Esophagus muscularis mucosa (tissue), 4 donors: Measurements from ENCODE around the gene CLDND2. TPM values are rescaled to one million over a fixed set of nuclear protein-coding genes. Genes with fewer than 3 reads are reported as not detected.

Experiments used
- DNase-seq: peaks from one replicate; pipeline ENCODE4 v3.0.0-alpha.2; 2017; ENCODE audit errors: extremely low spot score
- H3K27ac ChIP-seq, 4 donors: fragments of 200-600 bp; sonication (generic); replicated peaks in 1 of 4; 1 replicate in 3 of 4; 2 replicates in 1 of 4; pipeline ENCODE4 v1.5.1; 2016 to 2019; ENCODE audit warnings: mild to moderate bottlenecking in 1 of 4
- H3K27me3 ChIP-seq, 4 donors: fragments of 200-600 bp; sonication (generic); one replicate each; pipeline versions ENCODE4 v1.5.1 to v1.6.0; 2016 to 2019
- H3K36me3 ChIP-seq, 4 donors: fragments of 200-600 bp; sonication (generic); one replicate each; pipeline ENCODE4 v1.5.1; 2016 to 2019
- H3K4me1 ChIP-seq, 4 donors: fragments of 200-600 bp; sonication (generic); one replicate each; pipeline ENCODE4 v1.5.1; 2016 to 2019
- H3K4me3 ChIP-seq, 4 donors: fragments of 200-600 bp; sonication (generic); 1 replicate in 2 of 4; 2 replicates in 2 of 4; pipeline ENCODE4 v1.5.1; 2016 to 2019; ENCODE audit warnings: mild to moderate bottlenecking in 4 of 4, moderate library complexity in 1 of 4
- H3K9me3 ChIP-seq, 4 donors: fragments of 200-600 bp; sonication (generic); 1 replicate in 3 of 4; 2 replicates in 1 of 4; pipeline ENCODE4 v1.5.1; 2016 to 2019
- EP300 ChIP-seq: sonication (generic); formaldehyde crosslinking; IDR thresholded peaks from one replicate; pipeline ENCODE4 v1.6.1; 2017; ENCODE audit warnings: antibody characterized with exemption
- POLR2A ChIP-seq: fragments of 450-650 bp; IDR thresholded peaks from one replicate; pipeline ENCODE4 v1.6.1; 2017; ENCODE audit warnings: antibody characterized with exemption, moderate library complexity, mild to moderate bottlenecking, low read depth
- POLR2AphosphoS5 ChIP-seq, 2 donors: sonication (generic); formaldehyde crosslinking; IDR thresholded peaks; one replicate each; pipeline ENCODE4 v1.6.1; 2017; ENCODE audit warnings: antibody characterized with exemption in 2 of 2
- WGBS: methylation state at CpG from one replicate; pipeline ENCODE4 v1.1.5; 2018; 5-methylcytosine and 5-hydroxymethylcytosine counted together
- intact Hi-C: fragments of 100-400 bp; cut with DNase I; formaldehyde crosslinking; loops from one replicate; pipeline ENCODE4 v1.15.1; 2023
- total RNA-seq, 4 donors: library from RNA; depleted of rRNA; stranded (reverse); fragments of >200 nt; gene quantifications; one replicate each; pipeline versions ENCODE4 v1.1.0 to v1.2.1, GENCODE V29; 2016
- TF ChIP-seq, protein P1 (sequence below), 3 experiments: fragments of 200-600 bp in 2 of 3; fragments of 450-650 bp in 1 of 3; sonication (generic) in 2 of 3; IDR thresholded peaks; one replicate each; pipeline ENCODE4 v1.5.1; 2017 to 2019; ENCODE audit warnings: antibody characterized with exemption in 3 of 3, mild to moderate bottlenecking in 2 of 3, moderate library complexity in 1 of 3

Gene CLDND2
- total RNA-seq, 4 donors from 2014 or later, result not detected

DNA sequence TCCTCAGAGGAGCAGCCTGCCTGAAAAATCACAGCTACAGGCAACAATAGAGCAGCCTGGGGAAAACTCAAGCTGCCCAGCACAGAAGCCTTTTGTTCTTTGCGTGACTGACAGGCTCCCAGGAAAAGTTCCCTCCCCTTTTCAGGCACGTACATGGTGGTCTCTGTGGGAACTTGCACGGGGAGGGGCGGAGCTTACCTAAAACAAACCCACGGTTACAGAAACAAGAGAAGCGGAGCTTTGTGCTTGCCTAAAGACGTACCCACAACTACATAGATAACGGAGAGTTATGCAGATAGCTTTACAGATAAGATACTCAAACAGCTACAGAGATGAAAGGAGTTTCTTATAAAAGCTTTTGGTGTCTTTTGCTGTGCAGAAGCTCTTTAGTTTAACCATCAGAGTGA, 14.1 kb downstream of the CLDND2 start:
- WGBS, result 59% methylated on average over 8 of the region's 8 CpGs
- no peak for DNase-seq
- Histone ChIP-seq H3K27me3 (no peaks in the 10 kb centered on the region), H3K27ac (no peak overlapping the region), H3K4me3 (no peak overlapping the region), H3K4me1 (peaks cover 7 to 33% (median 19%) of the 10 kb centered on the region in 4 donors), H3K9me3 (no peaks in the 10 kb centered on the region), H3K36me3 (peaks cover 7 to 36% (median 33%) of the 10 kb centered on the region in 4 donors)
- intact Hi-C loops, result no loop called here
- TF ChIP-seq POLR2A (no peak), EP300 (no peak)
- TF ChIP-seq, protein P1, sequence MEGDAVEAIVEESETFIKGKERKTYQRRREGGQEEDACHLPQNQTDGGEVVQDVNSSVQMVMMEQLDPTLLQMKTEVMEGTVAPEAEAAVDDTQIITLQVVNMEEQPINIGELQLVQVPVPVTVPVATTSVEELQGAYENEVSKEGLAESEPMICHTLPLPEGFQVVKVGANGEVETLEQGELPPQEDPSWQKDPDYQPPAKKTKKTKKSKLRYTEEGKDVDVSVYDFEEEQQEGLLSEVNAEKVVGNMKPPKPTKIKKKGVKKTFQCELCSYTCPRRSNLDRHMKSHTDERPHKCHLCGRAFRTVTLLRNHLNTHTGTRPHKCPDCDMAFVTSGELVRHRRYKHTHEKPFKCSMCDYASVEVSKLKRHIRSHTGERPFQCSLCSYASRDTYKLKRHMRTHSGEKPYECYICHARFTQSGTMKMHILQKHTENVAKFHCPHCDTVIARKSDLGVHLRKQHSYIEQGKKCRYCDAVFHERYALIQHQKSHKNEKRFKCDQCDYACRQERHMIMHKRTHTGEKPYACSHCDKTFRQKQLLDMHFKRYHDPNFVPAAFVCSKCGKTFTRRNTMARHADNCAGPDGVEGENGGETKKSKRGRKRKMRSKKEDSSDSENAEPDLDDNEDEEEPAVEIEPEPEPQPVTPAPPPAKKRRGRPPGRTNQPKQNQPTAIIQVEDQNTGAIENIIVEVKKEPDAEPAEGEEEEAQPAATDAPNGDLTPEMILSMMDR (IDR thresholded peaks at IDR 0.05), result no peak

DNA sequence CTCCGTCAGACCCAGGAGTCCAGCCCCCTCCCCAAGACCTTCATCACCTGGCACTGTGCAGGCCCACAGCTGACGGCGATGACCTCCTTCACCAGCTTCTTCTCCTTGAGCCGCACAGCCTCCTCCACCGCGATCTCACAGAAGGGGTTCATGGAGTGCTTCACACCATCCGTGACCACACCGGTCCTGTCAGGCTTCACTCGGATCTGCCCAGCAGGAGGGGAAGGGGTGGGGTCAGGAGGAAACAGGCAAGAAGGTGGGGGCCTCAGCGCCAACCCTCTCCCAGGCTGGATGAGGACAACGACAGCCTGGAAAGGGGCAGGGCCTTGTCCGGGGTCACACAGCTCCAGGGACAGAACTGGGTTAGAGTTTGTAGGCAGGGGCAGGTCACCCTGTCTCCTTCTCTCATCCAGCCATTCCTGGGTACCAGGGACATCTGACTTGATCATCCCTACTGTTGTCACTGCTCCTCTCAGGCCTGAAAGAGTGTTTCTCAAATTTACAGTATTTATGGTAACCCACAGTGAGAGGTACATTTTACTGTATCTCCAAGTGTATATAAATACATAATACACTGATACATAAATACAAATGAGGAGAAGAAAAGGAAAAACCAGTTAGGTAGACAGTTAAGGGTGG, 14.6 kb downstream of the CLDND2 start:
- H3K9me3 ChIP-seq, result no peaks in the 10 kb centered on the region
- peaks cover 11 to 41% (median 38%) of the 10 kb centered on the region in 4 donors for H3K36me3 ChIP-seq
- H3K27me3 ChIP-seq, result no peaks in the 10 kb centered on the region
- no peak for DNase-seq
- intact Hi-C loops, result no loop called here
- no peak overlapping the region for H3K4me3 ChIP-seq
- TF ChIP-seq, protein P1 (IDR thresholded peaks at IDR 0.05), result no peak
- TF ChIP-seq EP300 (no peak), POLR2AphosphoS5 (IDR thresholded peaks at IDR 0.05) (no peak), POLR2A (no peak)
- 64% methylated on average over 10 of the region's 12 CpGs for WGBS
- no peak overlapping the region for H3K27ac ChIP-seq
- H3K4me1 ChIP-seq, result peaks cover 7 to 28% (median 14%) of the 10 kb centered on the region in 4 donors

- WGBS, result 94% methylated on average over 14 of the region's 16 CpGs
- TF ChIP-seq POLR2A (no peak), EP300 (no peak), POLR2AphosphoS5 (IDR thresholded peaks at IDR 0.05) (no peak)
- TF ChIP-seq, protein P1 (IDR thresholded peaks at IDR 0.05), result no peak
- peaks cover 11 to 54% (median 39%) of the 10 kb centered on the region in 4 donors for H3K36me3 ChIP-seq
- H3K4me3 ChIP-seq, result no peak overlapping the region
- no peak for DNase-seq
- H3K27ac ChIP-seq, result no peak overlapping the region
- H3K9me3 ChIP-seq, result no peaks in the 10 kb centered on the region
- intact Hi-C loops, result no loop called here
- H3K4me1 ChIP-seq, result peaks cover 3 to 15% (median 7%) of the 10 kb centered on the region in 4 donors
- H3K27me3 ChIP-seq, result no peaks in the 10 kb centered on the region
Observed at GRCh38 chr19:51352783-51353360, 15.9 kb downstream of the CLDND2 start.

DNA sequence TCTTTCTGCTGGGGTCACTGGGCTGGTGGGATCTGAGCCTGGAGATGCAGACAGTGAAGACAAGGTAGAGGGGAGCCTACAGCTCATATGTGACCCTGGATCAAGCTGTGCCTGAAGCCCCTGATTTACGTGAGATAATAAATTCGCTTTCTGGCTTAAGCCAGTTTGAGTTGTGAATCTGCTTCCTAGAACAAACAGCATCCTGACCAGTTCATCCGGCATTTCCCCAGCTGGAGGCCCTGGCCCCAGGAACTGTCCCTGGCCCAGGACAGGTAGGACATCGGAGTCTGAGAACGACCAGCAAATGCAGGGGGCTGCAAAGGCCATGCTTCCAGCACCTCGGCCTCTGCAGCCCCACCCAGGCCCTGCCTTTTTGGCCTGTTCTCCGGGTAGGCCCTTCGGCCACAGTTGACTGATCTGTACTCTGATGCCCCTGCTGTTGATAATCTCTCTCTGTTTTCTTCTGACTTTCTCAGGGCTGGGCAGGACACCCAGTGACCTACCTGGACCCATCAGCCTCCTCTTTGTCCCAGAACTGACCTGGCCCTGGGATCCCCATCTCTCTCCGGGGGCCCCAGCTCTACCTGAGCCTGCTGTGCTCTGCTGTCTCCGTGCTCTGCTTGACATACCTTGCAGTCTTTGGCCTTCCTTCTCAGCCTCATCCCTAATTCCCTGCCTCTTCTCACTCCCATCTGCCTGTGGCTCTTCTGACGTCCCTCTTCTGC, 17.4 kb downstream of the CLDND2 start:
- no peaks in the 10 kb centered on the region for H3K9me3 ChIP-seq
- H3K27me3 ChIP-seq, result no peaks in the 10 kb centered on the region
- intact Hi-C loops, result no loop called here
- DNase-seq, result no peak
- no peak overlapping the region for H3K4me3 ChIP-seq
- H3K4me1 ChIP-seq, result peaks cover 3 to 14% (median 7%) of the 10 kb centered on the region in 4 donors
- WGBS, result 98% methylated on average over 6 of the region's 11 CpGs
- TF ChIP-seq, protein P1 (IDR thresholded peaks at IDR 0.05), result no peak
- no peak for TF ChIP-seq EP300
- TF ChIP-seq POLR2A, result no peak
- no peak for TF ChIP-seq POLR2AphosphoS5 (IDR thresholded peaks at IDR 0.05)
- H3K36me3 ChIP-seq, result peaks cover 15 to 68% (median 53%) of the 10 kb centered on the region in 4 donors
- no peak overlapping the region for H3K27ac ChIP-seq
